Measurements from ENCODE around the gene TSHZ1. TPM values are rescaled to one million over a fixed set of nuclear protein-coding genes. Genes with fewer than 3 reads are reported as not detected.

Gene TSHZ1
- polyA plus RNA-seq, 1 donor from 2014 or later = 1.1 TPM

DNA sequence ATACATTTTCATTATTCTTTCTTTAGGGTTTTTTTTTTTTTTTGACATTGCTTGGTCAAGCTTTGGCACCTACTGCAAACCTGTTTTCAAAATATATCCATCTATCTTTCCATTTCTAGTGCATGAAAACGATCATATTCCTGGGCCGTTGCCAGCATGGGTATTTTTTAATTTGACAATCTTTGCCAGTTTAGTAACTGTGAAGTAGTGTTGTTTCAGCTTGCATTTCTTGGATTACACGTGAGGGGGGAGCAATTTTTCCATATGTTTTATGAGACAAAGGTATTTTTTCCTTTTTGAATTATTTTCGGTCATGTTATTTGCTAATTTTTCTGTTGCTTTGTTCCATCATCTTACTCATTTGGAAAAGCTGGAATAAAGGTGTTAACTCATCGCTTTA, 40.9 kb downstream of the TSHZ1 start:
- H3K27me3 ChIP-seq (ENCODE audit: insufficient read depth, low read depth, low read length) = peaks cover 4% of the 10 kb centered on the region
- H4K20me1 ChIP-seq (ENCODE audit: insufficient read depth) = no peaks in the 10 kb centered on the region
- no peaks in the 10 kb centered on the region for H3F3A ChIP-seq (ENCODE audit: insufficient read depth, low read length, poor library complexity, severe bottlenecking)
- no peaks in the 10 kb centered on the region for H3K36me3 ChIP-seq (ENCODE audit: insufficient read depth, low read length)
- no peaks in the 10 kb centered on the region for H3K9me2 ChIP-seq (ENCODE audit: insufficient read depth, low read length)
- no peak for TF ChIP-seq EZH2 (IDR thresholded peaks at IDR 0.05; ENCODE audit: borderline replicate concordance, insufficient read depth, low read length, poor library complexity, severe bottlenecking)
- TF ChIP-seq, protein P1, sequence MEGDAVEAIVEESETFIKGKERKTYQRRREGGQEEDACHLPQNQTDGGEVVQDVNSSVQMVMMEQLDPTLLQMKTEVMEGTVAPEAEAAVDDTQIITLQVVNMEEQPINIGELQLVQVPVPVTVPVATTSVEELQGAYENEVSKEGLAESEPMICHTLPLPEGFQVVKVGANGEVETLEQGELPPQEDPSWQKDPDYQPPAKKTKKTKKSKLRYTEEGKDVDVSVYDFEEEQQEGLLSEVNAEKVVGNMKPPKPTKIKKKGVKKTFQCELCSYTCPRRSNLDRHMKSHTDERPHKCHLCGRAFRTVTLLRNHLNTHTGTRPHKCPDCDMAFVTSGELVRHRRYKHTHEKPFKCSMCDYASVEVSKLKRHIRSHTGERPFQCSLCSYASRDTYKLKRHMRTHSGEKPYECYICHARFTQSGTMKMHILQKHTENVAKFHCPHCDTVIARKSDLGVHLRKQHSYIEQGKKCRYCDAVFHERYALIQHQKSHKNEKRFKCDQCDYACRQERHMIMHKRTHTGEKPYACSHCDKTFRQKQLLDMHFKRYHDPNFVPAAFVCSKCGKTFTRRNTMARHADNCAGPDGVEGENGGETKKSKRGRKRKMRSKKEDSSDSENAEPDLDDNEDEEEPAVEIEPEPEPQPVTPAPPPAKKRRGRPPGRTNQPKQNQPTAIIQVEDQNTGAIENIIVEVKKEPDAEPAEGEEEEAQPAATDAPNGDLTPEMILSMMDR (IDR thresholded peaks at IDR 0.05; ENCODE audit: poor library complexity, severe bottlenecking) = no peak
- H2AFZ ChIP-seq (ENCODE audit: low read depth, low read length) = no peak overlapping the region
- no peak overlapping the region for H3K4me2 ChIP-seq (ENCODE audit: low read length)
- no peak overlapping the region for H3K9ac ChIP-seq (ENCODE audit: low read length)
- no peak overlapping the region for H3K27ac ChIP-seq (ENCODE audit: low read length)
- H3K79me2 ChIP-seq (replicated peaks; ENCODE audit: insufficient read depth, low read length) = no peaks in the 10 kb centered on the region
- H3K4me3 ChIP-seq (ENCODE audit: low read length) = no peak overlapping the region
- H3K9me3 ChIP-seq (ENCODE audit: low read length) = no peaks in the 10 kb centered on the region

DNA sequence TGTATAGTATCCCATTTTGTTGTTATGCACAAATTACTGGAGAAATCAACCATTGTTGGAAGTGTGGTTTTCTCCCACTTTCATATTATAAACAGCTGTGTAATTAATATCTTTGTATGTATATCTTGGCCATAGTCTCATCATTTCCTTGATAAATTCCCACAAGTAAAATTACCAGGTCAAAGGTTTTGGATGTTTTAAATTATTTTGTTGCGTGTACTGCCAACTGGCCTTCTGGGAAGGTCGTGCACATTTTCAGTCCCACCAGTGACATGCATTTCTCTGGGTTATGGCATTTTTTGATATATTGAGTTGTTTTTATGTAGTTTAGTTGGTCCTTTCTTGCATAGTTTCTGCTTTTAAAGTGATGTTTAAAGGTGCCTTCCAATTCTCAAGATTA, 41.5 kb downstream of the TSHZ1 start:
- H4K20me1 ChIP-seq (ENCODE audit: insufficient read depth) = no peaks in the 10 kb centered on the region
- no peak for TF ChIP-seq EP300 (conservative IDR thresholded peaks at IDR 0.05; ENCODE audit: poor library complexity, severe bottlenecking)
- TF ChIP-seq, protein P1 (IDR thresholded peaks at IDR 0.05; ENCODE audit: poor library complexity, severe bottlenecking) = no peak
- TF ChIP-seq, protein P2, sequence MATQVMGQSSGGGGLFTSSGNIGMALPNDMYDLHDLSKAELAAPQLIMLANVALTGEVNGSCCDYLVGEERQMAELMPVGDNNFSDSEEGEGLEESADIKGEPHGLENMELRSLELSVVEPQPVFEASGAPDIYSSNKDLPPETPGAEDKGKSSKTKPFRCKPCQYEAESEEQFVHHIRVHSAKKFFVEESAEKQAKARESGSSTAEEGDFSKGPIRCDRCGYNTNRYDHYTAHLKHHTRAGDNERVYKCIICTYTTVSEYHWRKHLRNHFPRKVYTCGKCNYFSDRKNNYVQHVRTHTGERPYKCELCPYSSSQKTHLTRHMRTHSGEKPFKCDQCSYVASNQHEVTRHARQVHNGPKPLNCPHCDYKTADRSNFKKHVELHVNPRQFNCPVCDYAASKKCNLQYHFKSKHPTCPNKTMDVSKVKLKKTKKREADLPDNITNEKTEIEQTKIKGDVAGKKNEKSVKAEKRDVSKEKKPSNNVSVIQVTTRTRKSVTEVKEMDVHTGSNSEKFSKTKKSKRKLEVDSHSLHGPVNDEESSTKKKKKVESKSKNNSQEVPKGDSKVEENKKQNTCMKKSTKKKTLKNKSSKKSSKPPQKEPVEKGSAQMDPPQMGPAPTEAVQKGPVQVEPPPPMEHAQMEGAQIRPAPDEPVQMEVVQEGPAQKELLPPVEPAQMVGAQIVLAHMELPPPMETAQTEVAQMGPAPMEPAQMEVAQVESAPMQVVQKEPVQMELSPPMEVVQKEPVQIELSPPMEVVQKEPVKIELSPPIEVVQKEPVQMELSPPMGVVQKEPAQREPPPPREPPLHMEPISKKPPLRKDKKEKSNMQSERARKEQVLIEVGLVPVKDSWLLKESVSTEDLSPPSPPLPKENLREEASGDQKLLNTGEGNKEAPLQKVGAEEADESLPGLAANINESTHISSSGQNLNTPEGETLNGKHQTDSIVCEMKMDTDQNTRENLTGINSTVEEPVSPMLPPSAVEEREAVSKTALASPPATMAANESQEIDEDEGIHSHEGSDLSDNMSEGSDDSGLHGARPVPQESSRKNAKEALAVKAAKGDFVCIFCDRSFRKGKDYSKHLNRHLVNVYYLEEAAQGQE (IDR thresholded peaks at IDR 0.05; ENCODE audit: borderline replicate concordance) = no peak
- no peak for TF ChIP-seq MXI1 (conservative IDR thresholded peaks at IDR 0.05; ENCODE audit: poor library complexity, severe bottlenecking)
- TF ChIP-seq EZH2 (IDR thresholded peaks at IDR 0.05; ENCODE audit: borderline replicate concordance, insufficient read depth, low read length, poor library complexity, severe bottlenecking) = no peak
- no peak for TF ChIP-seq POLR2AphosphoS5 (IDR thresholded peaks at IDR 0.05)
- TF ChIP-seq RAD21 (conservative IDR thresholded peaks at IDR 0.05) = no peak
- TF ChIP-seq SMC3 (conservative IDR thresholded peaks at IDR 0.05; ENCODE audit: poor library complexity) = no peak
- no peak for TF ChIP-seq TAF1 (IDR thresholded peaks at IDR 0.05; ENCODE audit: low read depth)
- no peaks in the 10 kb centered on the region for H3K36me3 ChIP-seq (ENCODE audit: insufficient read depth, low read length)
- no peaks in the 10 kb centered on the region for H3F3A ChIP-seq (ENCODE audit: insufficient read depth, low read length, poor library complexity, severe bottlenecking)
- no peak overlapping the region for H2AFZ ChIP-seq (ENCODE audit: low read depth, low read length)
- H3K79me2 ChIP-seq (replicated peaks; ENCODE audit: insufficient read depth, low read length) = no peaks in the 10 kb centered on the region
- no peaks in the 10 kb centered on the region for H3K9me2 ChIP-seq (ENCODE audit: insufficient read depth, low read length)
- H3K9ac ChIP-seq (ENCODE audit: low read length) = no peak overlapping the region
- no peak overlapping the region for H3K4me3 ChIP-seq (ENCODE audit: low read length)
- H3K9me3 ChIP-seq (ENCODE audit: low read length) = no peaks in the 10 kb centered on the region
- H3K4me2 ChIP-seq (ENCODE audit: low read length) = no peak overlapping the region
- H3K27me3 ChIP-seq (ENCODE audit: insufficient read depth, low read depth, low read length) = peaks cover 6% of the 10 kb centered on the region
- no peak overlapping the region for H3K27ac ChIP-seq (ENCODE audit: low read length)

Data from neural cell (in vitro differentiated cells).